NCI-H2171 treated with DMSO at 0.1 percent for 48 hours (cell line): ENCODE data around the gene WDR1.
A peak's percentile ranks its signal among the peaks of the same experiment; 100 is the strongest.

Experiments
- DNase-seq: peaks from one replicate; lab custom pipeline; 2025; lab: John Stamatoyannopoulos, UW

WDR1 gene

DNA sequence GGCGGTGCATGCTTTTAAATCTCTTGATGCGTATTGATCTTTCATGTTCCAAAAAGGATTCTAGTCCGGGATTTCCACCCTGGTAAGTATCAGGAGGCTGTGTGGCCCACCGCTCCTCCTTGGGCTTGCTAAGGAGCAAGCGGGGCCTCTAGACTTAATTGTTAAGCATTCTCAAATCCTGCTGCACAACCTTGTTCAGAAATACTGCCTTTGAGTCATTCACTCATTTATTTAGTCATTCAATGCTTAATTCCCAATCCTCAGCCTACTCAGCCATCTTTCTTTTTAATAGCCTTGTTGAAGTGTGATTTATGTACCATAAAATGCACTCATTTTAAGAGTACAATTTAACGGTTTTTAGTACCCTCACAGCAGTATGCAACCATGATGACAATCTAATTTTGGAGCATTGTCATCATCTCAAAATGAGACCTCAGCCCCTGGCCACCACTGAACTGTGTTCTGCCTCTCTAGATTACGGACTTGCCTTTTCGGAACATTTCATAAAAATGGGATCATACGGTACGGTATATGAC, 79.7 kb downstream of the WDR1 start:
- no peak for DNase-seq

DNA sequence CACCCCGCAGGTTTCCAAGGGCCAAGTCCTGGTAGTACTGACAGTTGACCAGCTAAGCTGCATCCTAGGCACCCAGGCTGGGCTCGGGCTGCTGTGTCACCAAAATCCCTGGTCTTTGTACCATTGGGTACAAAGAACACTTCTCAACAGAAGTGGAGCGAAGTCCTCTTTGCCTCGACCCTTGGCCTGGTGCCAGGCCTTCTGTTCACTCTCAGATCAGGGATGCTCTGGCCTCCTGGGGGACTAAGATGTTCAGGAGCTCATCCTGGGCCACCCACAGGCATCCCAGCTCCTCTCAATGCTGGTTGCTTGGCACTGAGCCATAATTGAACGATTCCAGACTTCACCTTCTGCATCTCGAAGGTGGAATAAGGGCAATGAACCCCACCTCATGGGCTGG, 81.5 kb downstream of the WDR1 start:
- peak; percentile 16 for DNase-seq

GRCh38 chr4:10034612-10035104, 81.9 kb downstream of the WDR1 start:
- no peak for DNase-seq

DNA sequence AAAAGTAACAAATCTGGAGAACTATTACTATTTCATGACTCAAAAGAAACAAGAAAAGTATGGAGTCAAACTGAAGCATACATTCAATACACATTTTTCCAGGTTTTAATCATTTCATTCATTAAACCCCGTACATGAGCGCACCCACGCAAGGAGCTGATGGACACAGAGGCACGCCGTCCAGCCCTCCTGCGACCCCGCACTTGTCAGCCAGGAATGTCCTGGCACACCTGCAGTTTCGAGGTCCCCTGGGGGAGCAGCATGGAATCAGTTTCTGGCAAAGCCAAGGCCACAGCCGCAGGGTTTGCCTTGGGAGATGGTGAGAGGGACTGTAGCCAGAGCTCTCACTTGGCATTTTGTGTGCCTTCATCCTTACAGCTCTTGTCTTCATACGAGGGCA, 82.5 kb downstream of the WDR1 start:
- DNase-seq, result no peak

DNA sequence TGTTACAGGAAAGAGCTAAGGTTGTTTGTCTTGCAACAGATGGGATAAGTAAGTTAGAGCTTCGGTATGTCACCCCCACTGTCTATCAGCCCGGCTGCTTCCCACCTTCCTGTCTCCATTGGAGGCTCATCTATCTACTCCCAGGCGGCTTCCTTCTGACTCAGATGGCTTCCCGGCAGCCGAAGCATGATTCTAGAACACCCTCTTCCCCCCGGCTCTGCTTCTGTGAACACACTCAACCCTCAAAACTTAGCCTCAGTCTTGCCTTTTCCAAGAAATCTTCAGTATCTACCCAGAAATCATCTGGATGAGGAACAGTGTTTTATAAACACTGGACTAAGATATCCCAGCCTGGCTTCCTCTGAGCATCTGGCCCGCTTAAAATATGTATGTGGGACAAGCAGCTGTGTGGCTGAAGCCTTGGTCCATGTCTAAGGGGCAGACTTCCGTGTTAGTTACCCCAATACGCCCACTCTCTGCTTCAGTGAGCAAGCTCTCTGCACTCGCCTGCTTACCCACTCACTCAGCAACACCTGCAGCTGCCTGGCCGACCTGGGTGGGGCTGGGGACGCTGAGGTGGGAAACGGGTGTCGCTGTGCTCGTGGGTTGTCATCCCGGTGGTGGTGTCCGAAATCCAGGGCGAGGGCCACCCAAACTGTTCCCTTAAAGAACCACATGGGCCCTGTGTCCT, 83.3 kb downstream of the WDR1 start:
- DNase-seq, result peak; percentile 60

DNA sequence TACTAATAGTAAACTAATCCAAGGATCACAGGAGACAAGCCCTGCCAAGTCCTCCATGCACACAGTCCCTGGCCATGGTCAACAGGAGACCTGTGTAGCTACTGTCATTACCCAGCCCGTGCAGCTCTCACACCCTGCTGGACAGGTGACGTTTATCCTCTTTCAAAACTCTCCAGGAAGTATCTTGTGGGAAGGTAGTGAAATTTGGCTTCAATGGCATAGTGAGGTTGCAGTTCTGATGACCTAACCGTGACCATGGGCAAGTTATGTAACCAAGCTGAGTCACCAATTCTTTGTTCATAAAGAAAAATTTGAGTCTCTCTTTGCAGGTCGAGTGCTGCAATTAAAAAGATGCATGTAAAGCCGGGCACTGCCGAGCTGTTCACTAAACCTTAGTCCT, 84.0 kb downstream of the WDR1 start:
- no peak for DNase-seq

- no peak for DNase-seq
These were observed 84.7 kb downstream of the WDR1 start for GRCh38 chr4:10031668-10032590.

GRCh38 chr4:10030972-10031667, 85.5 kb downstream of the WDR1 start:
- DNase-seq, result no peak

- DNase-seq, result no peak
These were observed 87.2 kb downstream of the WDR1 start for GRCh38 chr4:10029403-10029802.

DNA sequence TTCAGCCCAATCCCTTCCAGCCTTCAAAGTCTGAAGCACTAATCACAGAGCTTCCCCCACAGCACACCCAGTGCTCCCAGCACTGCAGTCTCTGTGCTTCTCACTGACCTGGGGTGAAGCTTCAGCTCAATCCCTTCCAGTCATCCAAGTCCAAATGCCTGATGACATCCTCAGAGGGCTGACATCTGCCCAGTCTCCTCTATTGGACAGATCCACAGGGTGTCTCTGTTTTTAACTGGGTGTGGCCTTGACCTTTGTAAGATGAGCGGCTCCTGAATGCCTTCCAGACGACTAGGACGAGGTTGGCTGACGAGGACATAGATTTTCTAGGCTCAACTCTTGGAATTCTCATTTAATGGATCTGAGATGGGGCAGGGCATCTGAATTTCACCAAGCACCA, 87.7 kb downstream of the WDR1 start:
- DNase-seq, result no peak

GRCh38 chr4:10026485-10026884, 90.1 kb downstream of the WDR1 start:
- DNase-seq, result no peak

GRCh38 chr4:10025230-10025806, 91.3 kb downstream of the WDR1 start:
- no peak for DNase-seq
